Measurements from ENCODE around the gene GXYLT1. TPM values are rescaled to one million over a fixed set of nuclear protein-coding genes. Genes with fewer than 3 reads are reported as not detected.
A peak's percentile ranks its signal among the peaks of the same experiment; 100 is the strongest.
"Not testable (repeated sequence)": the region's sequence is repeated elsewhere in the genome, so short reads cannot be mapped to it uniquely, and the experiment has no call there.

The GXYLT1 gene
- total and polyA plus RNA-seq, 9 of the 15 experiments (the other 6 are each of a cell fraction or from before 2014, with no cell fraction given): 1.4 to 9.3 (median 5.5) TPM

DNA sequence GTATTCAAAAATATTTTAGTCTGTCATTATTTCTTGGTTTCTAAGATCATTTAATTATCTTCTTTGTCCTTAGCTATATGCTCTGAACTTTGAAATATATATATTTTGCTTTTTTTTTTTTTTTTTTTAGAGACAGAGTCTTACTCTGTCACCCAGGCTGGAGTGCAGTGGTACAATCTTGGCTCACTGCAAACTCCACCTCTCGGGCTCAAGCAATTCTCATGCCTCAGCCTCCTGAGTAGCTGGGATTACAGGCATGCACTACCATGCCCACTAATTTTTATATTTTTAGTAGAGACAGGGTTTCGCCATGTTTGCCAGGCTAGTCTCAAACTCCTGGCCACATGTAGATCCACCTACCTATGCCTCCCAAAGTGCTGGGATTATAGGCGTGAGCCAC is 43.6 kb upstream of the GXYLT1 start:
- H3K9ac ChIP-seq (ENCODE audit: insufficient read depth in 1 of 2, low read depth in 2 of 2, low read length in 2 of 2); H3K27ac ChIP-seq (ENCODE audit: extremely low read depth, low read depth, low read length); intact Hi-C loops (cut with micrococcal nuclease); H3K4me1 ChIP-seq (replicated peaks in 1 of 2; ENCODE audit: control insufficient read depth in 2 of 2, insufficient read depth in 2 of 2, low read length in 2 of 2); DNase-seq (ENCODE audit: extremely low read depth in 1 of 4, low spot score in 3 of 4); H2AFZ ChIP-seq (ENCODE audit: low read depth, low read length); H3K4me2 ChIP-seq (ENCODE audit: insufficient read depth, low read length); H4K20me1 ChIP-seq (replicated peaks; ENCODE audit: control insufficient read depth, insufficient read depth, low read length); BruUV-seq (replicated peaks); FAIRE-seq; CTCF ChIA-PET (ENCODE audit: low intra/inter-chr PET ratio); in situ Hi-C loops (cut with MboI); H3K4me3 ChIP-seq; H3K79me2 ChIP-seq (ENCODE audit: control insufficient read depth, insufficient read depth, low read length); H3K9me1 ChIP-seq (ENCODE audit: control insufficient read depth, insufficient read depth, low read length); H3K36me3 ChIP-seq (ENCODE audit: control insufficient read depth, insufficient read depth, low read length); H3K9me3 ChIP-seq (replicated peaks; ENCODE audit: control insufficient read depth, insufficient read depth, low read depth, low read length); ATAC-seq; H3K27me3 ChIP-seq (ENCODE audit: control insufficient read depth in 2 of 2, insufficient read depth in 2 of 2, low read length in 2 of 2): not testable (repeated sequence)
- 100% methylated on average over 3 of the region's 3 CpGs for WGBS (ENCODE audit: insufficient coverage, low coverage, missing lambda C conversion rate)
- TF ChIP-seq, protein P1, sequence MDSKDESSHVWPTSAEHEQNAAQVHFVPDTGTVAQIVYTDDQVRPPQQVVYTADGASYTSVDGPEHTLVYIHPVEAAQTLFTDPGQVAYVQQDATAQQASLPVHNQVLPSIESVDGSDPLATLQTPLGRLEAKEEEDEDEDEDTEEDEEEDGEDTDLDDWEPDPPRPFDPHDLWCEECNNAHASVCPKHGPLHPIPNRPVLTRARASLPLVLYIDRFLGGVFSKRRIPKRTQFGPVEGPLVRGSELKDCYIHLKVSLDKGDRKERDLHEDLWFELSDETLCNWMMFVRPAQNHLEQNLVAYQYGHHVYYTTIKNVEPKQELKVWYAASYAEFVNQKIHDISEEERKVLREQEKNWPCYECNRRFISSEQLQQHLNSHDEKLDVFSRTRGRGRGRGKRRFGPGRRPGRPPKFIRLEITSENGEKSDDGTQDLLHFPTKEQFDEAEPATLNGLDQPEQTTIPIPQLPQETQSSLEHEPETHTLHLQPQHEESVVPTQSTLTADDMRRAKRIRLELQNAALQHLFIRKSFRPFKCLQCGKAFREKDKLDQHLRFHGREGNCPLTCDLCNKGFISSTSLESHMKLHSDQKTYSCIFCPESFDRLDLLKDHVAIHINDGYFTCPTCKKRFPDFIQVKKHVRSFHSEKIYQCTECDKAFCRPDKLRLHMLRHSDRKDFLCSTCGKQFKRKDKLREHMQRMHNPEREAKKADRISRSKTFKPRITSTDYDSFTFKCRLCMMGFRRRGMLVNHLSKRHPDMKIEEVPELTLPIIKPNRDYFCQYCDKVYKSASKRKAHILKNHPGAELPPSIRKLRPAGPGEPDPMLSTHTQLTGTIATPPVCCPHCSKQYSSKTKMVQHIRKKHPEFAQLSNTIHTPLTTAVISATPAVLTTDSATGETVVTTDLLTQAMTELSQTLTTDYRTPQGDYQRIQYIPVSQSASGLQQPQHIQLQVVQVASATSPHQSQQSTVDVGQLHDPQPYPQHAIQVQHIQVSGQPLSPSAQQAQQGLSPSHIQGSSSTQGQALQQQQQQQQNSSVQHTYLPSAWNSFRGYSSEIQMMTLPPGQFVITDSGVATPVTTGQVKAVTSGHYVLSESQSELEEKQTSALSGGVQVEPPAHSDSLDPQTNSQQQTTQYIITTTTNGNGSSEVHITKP (IDR thresholded peaks at IDR 0.05; ENCODE audit: partially characterized antibody): peak; percentile 36
- POLR2A ChIA-PET: interaction anchor here (0.7 to 0.8 kb wide), 2 partner anchors 8 to 34 kb away, joined by 4 to 6 read pairs; no protein-coding TSS in a partner anchor
